OCI-LY7 (cell line): Measurements from ENCODE around the gene PACS2.

Source experiments
- CTCF ChIP-seq: fragments of 200-600 bp; sonication (generic); conservative IDR thresholded peaks from 2 replicates; pipeline ENCODE4 v1.5.1; 2014; ENCODE audit warnings: mild to moderate bottlenecking, antibody characterized with exemption, low read length, moderate library complexity, mixed read lengths
- EZH2phosphoT487 ChIP-seq: fragments of 200-600 bp; sonication (generic); IDR thresholded peaks from 2 replicates; pipeline ENCODE4 v1.6.1; 2018; ENCODE audit warnings: low read depth, borderline replicate concordance, mild to moderate bottlenecking, mixed run types, antibody characterized with exemption, low read length, moderate library complexity, mixed read lengths

DNA sequence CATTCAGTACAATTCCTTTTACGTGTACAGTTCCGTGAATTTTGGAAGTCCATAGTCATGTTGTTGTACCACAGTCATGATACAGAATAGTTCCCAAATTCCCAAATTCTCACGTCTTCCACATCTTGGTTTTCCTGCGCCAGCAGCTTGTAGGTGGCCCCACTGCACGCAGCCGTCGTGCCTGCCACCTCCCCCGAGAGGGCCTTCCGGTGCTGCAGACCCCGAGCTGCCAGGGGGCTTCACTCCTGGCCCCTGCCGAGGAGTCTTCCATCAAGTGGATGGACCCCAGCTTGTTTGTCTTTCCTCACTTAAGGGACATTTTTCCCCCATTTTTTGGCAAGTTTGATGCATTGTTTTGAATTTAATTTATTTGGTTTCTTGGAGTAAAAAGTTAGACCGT is 121.9 kb downstream of the PACS2 start:
- no peak for TF ChIP-seq CTCF
- TF ChIP-seq EZH2phosphoT487 = no peak
